ENCODE measurements around the gene NKAPD1.
A peak's percentile ranks its signal among the peaks of the same experiment; 100 is the strongest.

The NKAPD1 gene

DNA sequence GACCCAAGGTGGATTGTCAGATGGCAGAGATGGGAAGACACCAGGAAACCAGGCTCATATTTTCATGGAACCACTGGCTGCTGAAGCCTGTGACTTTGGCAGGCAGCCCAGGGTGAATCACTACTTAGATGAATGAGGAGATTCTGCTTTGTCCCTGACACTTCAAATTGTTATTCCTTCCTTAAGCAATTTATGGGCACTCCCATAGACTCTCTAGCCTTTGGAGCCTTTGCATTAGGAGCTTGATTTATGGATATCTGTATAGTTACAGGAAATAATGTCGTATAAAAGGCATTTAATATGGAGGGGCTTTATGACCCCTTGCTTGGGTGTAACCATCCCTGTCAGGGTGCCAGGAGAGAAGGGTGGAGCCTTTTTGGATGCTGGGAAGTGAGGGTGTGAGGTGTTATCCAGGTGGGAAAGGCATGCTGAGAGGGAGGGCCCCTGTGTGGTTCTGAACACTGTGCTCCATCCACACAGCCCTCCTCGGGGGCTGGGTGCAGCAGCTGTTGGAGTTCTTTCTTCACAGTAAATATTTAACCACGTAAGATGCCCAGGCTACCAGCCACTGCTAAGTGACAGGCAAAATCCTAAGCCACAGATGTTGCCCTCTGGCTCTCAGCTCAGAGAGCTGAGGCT is 54.5 kb downstream of the NKAPD1 start:
- peak in 37 of 42 donors; percentile 21 to 81 (median 49) for DNase-seq
- intact Hi-C loops (cut with DNase I): no loop called here

DNA sequence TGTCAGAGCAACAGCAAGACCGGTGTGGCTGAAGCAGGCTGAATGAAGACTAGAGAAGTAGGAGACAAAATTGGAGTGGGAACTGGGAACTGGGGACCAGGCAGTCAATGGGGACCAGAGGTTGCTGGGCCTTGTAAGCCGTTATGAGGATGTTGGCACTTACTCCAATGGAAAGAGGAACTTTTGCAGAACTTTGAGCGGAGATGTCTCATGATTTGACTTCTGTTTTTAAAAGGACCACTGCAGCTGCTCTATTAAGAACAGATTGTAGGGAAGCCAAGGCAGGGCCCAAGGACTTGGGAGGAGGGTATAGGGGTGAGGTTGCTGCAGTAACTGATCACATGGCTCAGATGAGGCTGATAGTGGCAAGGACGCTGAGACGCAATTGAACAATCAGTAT is 55.6 kb downstream of the NKAPD1 start:
- DNase-seq: peak in 21 of 42 donors; percentile 6 to 53 (median 21)
- intact Hi-C loops (cut with DNase I): no loop called here

- no peak for DNase-seq
- intact Hi-C loops (cut with DNase I): no loop called here
Measured at GRCh38 chr11:112132737-112133136, 58.6 kb downstream of the NKAPD1 start.

DNA sequence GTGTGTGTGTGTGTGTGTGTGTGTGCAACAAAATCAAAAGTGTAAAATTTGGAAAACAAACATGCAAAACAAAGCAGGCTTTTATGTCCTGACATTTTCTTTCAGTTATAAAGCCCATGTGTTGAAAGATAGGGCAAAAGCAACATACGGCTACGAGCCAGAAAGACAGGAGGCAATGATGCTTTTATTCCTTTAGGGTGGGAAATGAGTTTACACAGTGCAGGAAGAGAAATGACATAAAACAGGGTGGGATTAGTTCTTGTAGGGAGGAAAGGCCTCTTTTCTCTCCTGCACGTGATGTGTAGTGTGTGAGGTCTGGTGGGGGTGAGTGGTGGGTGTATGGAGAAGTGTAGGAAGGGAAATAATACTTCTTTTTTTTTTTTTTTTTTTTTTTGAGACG is 60.4 kb downstream of the NKAPD1 start:
- DNase-seq: no peak
- intact Hi-C loops (cut with DNase I): no loop called here

Measured in head of caudate nucleus (tissue), 42 donors.